CD4-positive, alpha-beta T cell treated with Interferon gamma for 1 hour (primary cell): ENCODE measurements around the gene DPYSL5.
"Not testable (repeated sequence)": the region's sequence is repeated elsewhere in the genome, so short reads cannot be mapped to it uniquely, and the experiment has no call there.

ENCODE experiments used
- DNase-seq: peaks from one replicate; pipeline ENCODE4 v3.0.0-alpha.2; 2020

DPYSL5 gene

GRCh38 chr2:26876260-26876659 is 28.3 kb downstream of the DPYSL5 start:
- DNase-seq: no peak

DNA sequence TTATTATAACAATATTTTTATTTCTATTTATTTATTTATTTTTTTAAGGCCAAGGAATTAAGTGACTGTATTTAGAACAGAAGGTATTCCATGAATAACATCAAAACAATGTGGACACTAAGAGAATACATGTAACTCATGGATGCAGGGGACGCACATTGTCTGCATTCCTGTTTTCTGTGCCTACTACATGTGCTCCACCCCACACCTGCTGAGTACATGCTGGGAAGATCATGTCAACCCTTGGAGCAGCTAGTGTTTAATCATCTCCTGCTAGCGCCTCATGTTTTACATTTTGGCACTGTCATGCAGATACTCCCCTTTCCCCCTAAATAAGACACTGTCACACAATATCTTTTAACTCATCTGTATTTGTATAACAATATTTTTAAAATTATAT is 29.3 kb downstream of the DPYSL5 start:
- no peak for DNase-seq

DNA sequence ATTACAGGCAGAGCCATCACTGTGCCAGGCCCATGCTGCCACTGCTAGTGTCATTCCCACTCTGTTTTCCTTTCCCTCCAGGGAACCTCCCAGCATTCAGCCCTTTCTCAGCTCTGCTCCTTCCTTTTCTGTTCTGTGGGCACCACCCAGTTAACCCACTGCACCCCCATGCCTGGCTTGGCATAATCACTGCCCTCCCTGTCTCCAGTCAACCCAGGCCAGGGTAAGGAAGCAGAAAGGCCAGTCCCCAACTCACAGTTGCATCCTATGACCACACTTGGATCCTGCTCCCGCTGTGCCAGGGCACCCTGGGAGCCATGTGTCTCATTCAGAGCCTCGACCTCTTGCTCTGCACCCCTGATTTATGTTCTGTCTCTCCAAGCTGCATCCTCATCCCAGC is 32.2 kb downstream of the DPYSL5 start:
- DNase-seq: no peak

DNA sequence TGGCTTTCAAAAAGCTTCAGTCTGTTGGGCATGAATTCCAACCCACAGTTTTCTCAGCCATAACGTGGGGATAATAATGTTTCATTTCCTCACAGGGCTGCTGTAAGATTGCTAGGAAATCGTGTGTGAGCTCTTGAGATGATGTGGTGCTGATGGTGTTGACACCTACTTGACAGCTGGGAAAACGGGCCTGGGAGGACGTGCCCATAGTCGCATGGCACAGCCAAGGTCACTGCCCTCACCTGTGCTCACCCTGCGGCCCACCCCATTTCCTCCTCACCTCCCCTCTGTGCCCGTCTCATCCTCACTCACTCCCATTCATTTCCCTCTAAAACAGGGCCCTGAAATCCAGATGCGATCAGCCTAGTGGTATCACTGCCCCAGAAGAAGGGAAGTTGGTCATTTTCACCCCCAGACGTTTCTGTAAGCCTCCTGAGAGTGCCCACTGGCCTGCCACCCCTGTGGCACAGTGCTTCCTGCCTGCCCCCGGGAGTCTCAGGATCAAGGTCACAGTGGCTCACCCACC is 33.0 kb downstream of the DPYSL5 start:
- no peak for DNase-seq

- DNase-seq: not testable (repeated sequence)
These were observed 34.3 kb downstream of the DPYSL5 start for GRCh38 chr2:26882220-26882619.

DNA sequence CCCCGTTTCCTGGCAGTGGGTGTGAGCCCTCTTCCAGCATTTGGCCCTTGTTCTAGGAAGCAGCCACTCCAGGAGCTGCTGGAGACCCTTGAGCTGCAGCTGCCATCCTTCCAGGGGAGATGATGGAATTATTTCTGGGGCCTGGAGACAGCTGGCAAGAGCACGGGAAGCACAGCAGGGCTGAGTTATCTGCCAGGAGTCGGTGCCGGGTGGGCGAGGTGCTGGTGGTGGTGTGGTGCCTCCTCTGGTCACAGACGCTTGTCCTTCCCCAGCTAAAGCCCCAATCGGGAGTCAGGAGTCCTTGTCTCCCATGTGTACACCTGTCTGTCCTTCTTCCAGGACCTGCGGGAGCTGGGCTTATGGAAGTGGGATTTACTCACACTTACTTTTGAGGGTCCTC is 36.0 kb downstream of the DPYSL5 start:
- no peak for DNase-seq

DNA sequence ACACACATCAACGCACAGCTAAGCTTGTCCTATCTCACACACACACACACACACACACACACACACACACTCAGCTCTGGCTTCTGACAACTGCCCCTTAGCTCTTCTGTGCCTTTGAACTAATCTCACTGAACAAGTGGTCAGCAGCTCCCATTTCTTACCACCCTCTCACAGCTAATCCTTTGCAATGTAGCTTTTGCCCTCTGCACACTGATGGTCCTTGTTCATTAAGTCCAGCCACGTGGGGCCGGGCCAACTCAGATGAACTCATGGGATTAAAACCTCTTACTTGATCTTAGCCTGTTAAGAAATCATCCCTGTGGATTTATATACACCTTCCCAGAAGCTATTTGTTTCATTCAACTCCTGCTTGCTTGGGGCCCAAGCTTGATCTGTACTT is 36.6 kb downstream of the DPYSL5 start:
- DNase-seq: no peak

GRCh38 chr2:26885651-26886329 is 37.9 kb downstream of the DPYSL5 start:
- no peak for DNase-seq

- DNase-seq: no peak
These were observed 38.8 kb downstream of the DPYSL5 start for GRCh38 chr2:26886736-26887135.

- DNase-seq: peak; percentile 9
These were observed 39.2 kb downstream of the DPYSL5 start for GRCh38 chr2:26887151-26887550.

DNA sequence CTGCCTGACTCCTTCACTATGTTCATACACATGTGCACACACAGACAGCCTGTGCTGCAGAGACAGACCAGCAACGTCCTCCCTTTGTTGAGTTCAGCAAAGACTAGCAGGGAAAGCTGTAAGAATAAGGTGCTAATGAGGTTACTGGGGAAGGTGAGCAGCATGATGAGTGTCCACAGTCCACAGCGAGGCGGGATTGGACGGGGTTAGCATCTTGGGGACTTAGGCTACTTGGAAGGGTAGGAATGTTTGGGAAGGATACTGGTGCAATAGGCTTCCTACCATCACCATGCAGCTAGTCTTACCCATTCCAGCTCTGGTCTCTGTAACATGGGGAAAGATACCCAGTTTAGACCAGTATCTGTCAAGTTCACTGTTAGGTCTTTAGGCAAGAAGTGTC is 41.9 kb downstream of the DPYSL5 start:
- no peak for DNase-seq

DNA sequence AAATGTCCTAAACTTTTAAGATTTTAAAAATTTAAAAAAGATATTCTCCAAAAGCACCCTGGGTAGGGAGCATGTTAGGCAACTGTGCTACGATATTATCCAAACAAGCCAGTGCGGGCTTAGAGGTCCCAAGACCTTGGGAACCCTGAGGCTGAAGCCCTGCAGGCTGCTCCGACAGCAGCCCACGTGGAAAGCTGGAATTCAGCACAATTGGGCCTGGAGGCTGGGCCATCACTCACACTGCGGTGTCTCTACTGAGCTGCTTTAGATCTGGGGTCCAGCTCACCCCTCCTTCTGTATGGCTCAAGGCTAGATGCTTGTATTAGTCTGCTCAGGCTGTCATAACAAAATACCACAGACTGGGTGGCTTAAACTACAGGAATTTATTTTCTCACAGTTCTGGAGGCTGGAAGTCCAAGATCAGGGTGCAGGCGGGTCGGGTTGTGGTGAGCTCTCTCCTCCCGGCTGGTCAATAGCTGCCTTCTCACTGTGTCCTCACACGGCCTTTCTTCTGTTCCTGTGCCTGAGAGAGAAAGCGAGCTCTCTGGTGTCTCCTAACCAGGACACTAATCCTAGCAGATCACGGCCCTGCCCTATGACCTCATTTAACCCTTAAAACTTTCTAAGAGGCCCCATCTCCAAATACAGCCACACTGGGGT is 42.5 kb downstream of the DPYSL5 start:
- no peak for DNase-seq

DNA sequence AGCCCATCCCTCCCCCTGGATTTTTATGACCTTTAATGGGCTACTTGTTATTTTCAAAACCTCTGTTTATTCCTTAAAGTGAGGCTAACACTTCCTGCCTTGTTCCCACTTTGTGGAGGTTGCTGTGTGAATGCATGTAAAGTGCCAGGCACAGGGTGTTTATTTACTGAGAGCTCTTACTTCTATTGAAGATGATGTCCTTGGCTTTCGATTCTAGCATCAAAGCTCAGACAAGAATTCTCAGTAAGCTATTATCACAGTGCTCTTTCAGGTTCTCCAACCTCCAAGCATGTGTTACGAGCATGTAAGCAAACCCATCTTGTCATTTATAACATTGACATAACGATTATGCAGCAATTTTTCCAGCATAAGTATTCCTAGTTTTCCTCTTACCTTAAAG is 44.2 kb downstream of the DPYSL5 start:
- DNase-seq: no peak

- no peak for DNase-seq
These were observed 45.1 kb downstream of the DPYSL5 start for GRCh38 chr2:26892922-26893524.

DNA sequence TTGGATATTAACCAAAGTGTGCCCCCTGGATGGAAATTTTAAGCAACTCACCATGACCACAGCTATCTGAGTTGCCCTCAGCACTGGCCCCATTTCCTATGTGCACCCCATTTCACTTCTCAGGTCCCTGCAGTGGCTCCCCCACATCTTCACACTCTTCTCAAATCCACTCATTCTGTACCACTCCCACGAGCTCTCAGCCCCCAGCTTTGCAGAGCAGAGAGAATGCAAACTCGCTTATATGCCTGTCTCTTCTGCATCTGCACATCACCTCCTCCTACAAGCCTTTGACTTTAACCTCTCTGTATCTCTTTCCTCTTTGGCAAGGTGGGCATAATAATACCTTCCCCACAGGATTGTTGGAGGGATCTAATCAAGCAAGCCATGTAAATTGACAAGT is 46.2 kb downstream of the DPYSL5 start:
- DNase-seq: no peak

DNA sequence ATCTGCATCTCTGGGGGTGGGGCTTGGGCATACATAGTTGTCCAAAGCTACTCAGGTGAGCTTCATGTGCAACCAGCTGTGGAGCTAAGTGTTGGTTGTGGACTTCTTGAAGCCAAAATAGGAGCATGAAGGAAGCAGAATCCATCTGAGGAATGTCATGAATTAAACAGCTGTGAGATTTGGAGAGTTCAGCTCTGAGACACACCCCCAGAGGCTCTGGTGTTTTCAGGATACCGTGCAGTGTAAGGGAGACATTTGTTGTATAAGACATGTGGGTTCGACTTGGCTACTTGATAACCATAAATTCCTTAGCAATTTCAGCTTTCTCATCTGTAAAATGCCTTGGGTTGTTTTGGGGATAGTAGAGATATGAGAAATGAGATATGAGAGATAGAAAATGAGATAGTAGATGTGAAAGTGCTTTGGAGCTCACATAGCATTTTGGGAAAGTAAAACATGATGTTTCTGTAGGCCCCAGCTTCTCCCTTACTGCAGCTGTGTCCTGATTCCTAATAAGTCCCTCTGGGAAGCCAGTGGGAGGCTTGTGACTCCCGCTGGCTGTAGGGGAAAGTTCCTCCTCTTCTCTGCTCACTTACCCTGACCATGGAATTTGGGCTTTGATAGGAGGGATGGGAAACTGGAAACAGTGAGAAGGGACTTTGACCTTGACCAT is 50.0 kb downstream of the DPYSL5 start:
- DNase-seq: no peak

DNA sequence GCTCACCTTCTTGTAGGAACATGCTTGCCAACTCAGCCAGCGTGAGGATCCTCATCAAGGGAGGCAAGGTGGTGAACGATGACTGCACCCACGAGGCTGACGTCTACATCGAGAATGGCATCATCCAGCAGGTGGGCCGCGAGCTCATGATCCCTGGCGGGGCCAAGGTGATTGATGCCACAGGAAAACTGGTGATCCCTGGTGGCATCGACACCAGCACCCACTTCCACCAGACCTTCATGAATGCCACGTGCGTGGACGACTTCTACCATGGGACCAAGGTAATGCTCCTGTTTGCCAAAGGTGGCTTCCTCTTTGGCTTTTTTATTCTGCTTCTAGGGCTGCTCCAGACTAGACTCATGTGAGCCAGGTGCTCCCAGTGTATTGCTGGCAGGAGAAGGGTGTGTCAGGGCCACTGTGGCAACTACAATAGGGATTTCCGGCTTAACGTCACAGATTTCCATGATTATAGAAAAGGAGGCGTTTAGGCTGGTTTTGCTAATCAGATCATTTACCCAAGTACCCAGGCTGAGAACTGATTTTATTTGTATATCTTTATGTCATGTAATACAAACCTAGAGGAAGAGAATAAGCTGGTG is 50.6 kb downstream of the DPYSL5 start:
- no peak for DNase-seq

GRCh38 chr2:26899500-26900164 is 51.7 kb downstream of the DPYSL5 start:
- no peak for DNase-seq

GRCh38 chr2:26900831-26901321 is 52.9 kb downstream of the DPYSL5 start:
- no peak for DNase-seq

- no peak for DNase-seq
These were observed 53.6 kb downstream of the DPYSL5 start for GRCh38 chr2:26901326-26902183.

DNA sequence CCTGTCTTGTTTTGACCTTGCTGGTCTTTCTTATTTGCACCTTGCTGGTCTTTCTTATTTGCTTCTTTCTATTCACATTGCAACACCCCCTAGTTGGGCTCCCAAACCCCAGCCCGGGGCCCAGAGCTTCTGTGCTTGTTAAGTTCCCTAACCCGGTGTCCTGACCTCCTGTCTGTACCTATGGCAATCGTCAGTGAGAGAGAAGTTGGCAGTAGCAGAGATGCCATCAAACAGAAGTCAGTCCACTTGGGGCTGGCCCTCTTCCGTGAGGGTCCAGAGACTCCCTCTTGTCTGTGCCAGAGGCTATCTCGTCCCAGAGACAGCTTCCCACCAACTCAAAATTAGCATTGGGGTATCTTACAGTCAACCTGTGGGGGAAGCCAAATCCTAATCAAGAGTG is 55.7 kb downstream of the DPYSL5 start:
- no peak for DNase-seq
